Sigmoid colon (tissue), 7 donors: ENCODE data around the gene ROBO1. TPM values are rescaled to one million over a fixed set of nuclear protein-coding genes. Genes with fewer than 3 reads are reported as not detected.

Source experiments
- DNase-seq: peaks from one replicate; pipeline ENCODE4 v3.0.0-alpha.2; 2019
- H3K27ac ChIP-seq, 4 donors: fragments of 200-600 bp; sonication (generic); one replicate each; pipeline ENCODE4 v1.5.1; 2016 to 2019; ENCODE audit warnings: mild to moderate bottlenecking in 1 of 4
- H3K27me3 ChIP-seq, 3 donors: fragments of 200-600 bp; sonication (generic); one replicate each; pipeline ENCODE4 v1.5.1; 2019; ENCODE audit warnings: mild to moderate bottlenecking in 1 of 3
- H3K36me3 ChIP-seq, 4 donors: fragments of 200-600 bp; sonication (generic); one replicate each; pipeline ENCODE4 v1.5.1; 2016 to 2019
- H3K4me1 ChIP-seq, 4 donors: fragments of 200-600 bp; sonication (generic); one replicate each; pipeline ENCODE4 v1.5.1; 2017 to 2019
- H3K4me3 ChIP-seq, 4 donors: fragments of 200-600 bp; sonication (generic); one replicate each; pipeline ENCODE4 v1.5.1; 2017 to 2019; ENCODE audit warnings: mild to moderate bottlenecking in 2 of 4, moderate library complexity in 1 of 4
- H3K9me3 ChIP-seq, 4 donors: fragments of 200-600 bp in 3 of 4; sonication (generic) in 3 of 4; one replicate each; pipeline versions ENCODE4 v1.5.1 to v1.6.1; 2013 to 2019
- EP300 ChIP-seq, 4 donors: sonication (generic); formaldehyde crosslinking; IDR thresholded peaks; one replicate each; pipeline ENCODE4 v1.6.1; 2017; ENCODE audit warnings: antibody characterized with exemption in 4 of 4
- POLR2A ChIP-seq, 2 donors: fragments of 450-650 bp; IDR thresholded peaks; one replicate each; pipeline ENCODE4 v1.6.1; 2016; ENCODE audit warnings: antibody characterized with exemption in 2 of 2, mild to moderate bottlenecking in 2 of 2, moderate library complexity in 2 of 2
- POLR2AphosphoS5 ChIP-seq, 4 donors: sonication (generic); formaldehyde crosslinking; IDR thresholded peaks; one replicate each; pipeline ENCODE4 v1.6.1; 2017; ENCODE audit warnings: antibody characterized with exemption in 4 of 4
- WGBS, 2 donors: extraction: QIAGEN DNeasy Blood & Tissue Kit; methylation state at CpG; one replicate each; pipeline ENCODE4 v1.1.7; 2013; 5-methylcytosine and 5-hydroxymethylcytosine counted together
- intact Hi-C: fragments of 100-400 bp; cut with DNase I; formaldehyde crosslinking; loops from one replicate; pipeline ENCODE4 v1.15.1; 2023
- polyA plus RNA-seq, 3 donors: library from polyadenylated mRNA; stranded (reverse); fragments of 200-250 nt; gene quantifications; one replicate each; pipeline ENCODE4 v1.2.3, GENCODE V29; 2013
- total RNA-seq, 4 donors: library from RNA; depleted of rRNA; stranded (reverse); fragments of >200 nt; gene quantifications; one replicate each; pipeline ENCODE4 v1.1.0, GENCODE V29; 2016
- TF ChIP-seq, protein P1 (sequence below), 4 experiments: fragments of 450-650 bp in 3 of 4; fragments of 200-600 bp in 1 of 4; IDR thresholded peaks; one replicate each; pipeline ENCODE4 v1.5.1; 2016 to 2019; ENCODE audit warnings: antibody characterized with exemption in 4 of 4, mild to moderate bottlenecking in 3 of 4, moderate library complexity in 2 of 4
- donor health status: healthy with polysubstance abuse.
- donor health status: Bipolar disorder and iron deficiency.
- donor health status: healthy.

The ROBO1 gene
- total and polyA plus RNA-seq, 7 donors, result 0.69 to 45.7 (median 32.4) TPM

DNA sequence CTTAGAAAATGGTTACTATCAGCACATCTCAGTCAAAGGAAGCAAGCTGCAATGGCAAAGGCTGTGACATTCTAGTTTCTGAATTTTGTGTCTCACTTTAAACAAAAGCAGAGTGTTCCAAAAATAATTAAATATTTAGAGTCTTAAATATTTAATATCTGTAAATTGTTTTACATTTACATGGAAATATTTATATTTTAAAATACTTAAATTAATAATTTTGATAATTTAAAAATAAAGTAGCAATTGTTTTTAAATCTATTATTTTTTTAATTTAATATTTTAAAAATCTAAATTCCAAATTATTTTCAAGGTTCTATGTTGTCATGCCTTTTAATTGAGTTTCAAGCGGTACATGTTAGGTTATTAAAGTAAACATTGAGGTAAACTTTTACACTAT lies 843.1 kb downstream of the ROBO1 start:
- no peak for TF ChIP-seq POLR2A (IDR thresholded peaks at IDR 0.05)
- TF ChIP-seq EP300 (IDR thresholded peaks at IDR 0.05), result no peak
- TF ChIP-seq POLR2AphosphoS5 (IDR thresholded peaks at IDR 0.05), result no peak
- TF ChIP-seq, protein P1, sequence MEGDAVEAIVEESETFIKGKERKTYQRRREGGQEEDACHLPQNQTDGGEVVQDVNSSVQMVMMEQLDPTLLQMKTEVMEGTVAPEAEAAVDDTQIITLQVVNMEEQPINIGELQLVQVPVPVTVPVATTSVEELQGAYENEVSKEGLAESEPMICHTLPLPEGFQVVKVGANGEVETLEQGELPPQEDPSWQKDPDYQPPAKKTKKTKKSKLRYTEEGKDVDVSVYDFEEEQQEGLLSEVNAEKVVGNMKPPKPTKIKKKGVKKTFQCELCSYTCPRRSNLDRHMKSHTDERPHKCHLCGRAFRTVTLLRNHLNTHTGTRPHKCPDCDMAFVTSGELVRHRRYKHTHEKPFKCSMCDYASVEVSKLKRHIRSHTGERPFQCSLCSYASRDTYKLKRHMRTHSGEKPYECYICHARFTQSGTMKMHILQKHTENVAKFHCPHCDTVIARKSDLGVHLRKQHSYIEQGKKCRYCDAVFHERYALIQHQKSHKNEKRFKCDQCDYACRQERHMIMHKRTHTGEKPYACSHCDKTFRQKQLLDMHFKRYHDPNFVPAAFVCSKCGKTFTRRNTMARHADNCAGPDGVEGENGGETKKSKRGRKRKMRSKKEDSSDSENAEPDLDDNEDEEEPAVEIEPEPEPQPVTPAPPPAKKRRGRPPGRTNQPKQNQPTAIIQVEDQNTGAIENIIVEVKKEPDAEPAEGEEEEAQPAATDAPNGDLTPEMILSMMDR (IDR thresholded peaks at IDR 0.05), result no peak
- no peaks in the 10 kb centered on the region for H3K36me3 ChIP-seq
- no peaks in the 10 kb centered on the region for H3K9me3 ChIP-seq
- no peak overlapping the region for H3K4me3 ChIP-seq
- WGBS, 2 donors, result 92 to 97% methylated on average over 1 of the region's 1 CpG
- no peak for DNase-seq
- H3K27ac ChIP-seq, result no peak overlapping the region
- intact Hi-C loops, result no loop called here
- H3K4me1 ChIP-seq, result peaks cover 0 to 8% (median 0%) of the 10 kb centered on the region in 4 donors
- H3K27me3 ChIP-seq, result no peaks in the 10 kb centered on the region

DNA sequence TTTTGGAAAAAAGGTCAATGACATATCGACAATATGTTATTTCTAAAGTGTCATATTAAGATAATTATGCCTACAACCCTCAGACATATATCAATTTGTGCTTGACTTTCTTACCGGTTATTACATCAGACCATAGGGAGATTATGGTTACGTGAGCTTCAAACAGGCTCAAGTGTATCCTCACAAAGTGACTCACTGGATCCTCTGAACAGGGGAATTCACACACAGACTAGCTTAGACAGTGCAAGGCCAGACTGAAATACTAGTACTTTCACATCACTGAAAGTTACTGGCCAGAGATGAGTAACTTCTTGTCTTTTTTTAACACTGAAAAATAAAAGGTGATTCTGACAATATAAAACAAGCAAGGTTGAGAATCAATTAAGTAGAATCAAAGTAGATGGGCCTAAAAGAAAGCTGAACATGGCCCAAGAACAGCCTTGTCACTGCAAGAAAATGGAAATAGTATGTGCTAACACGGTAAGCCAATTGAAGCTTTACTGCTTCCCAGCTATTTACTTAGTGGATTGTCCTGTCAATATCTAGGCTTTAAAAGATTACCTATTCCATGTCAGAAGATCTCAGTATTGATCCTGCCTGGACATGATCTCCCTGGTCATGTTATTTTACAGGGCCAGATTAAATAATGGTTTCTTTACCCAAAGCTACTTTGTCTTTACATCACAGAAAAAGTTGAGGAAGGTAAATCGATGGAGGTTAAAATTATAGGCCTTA lies 848.6 kb downstream of the ROBO1 start:
- Histone ChIP-seq H3K27me3 (no peaks in the 10 kb centered on the region), H3K9me3 (no peaks in the 10 kb centered on the region), H3K4me1 (peaks cover 0 to 11% (median 5%) of the 10 kb centered on the region in 4 donors), H3K27ac (no peak overlapping the region), H3K36me3 (no peaks in the 10 kb centered on the region), H3K4me3 (no peak overlapping the region)
- TF ChIP-seq, protein P1 (IDR thresholded peaks at IDR 0.05), result no peak
- no peak for TF ChIP-seq EP300 (IDR thresholded peaks at IDR 0.05)
- no peak for TF ChIP-seq POLR2AphosphoS5 (IDR thresholded peaks at IDR 0.05)
- no peak for TF ChIP-seq POLR2A (IDR thresholded peaks at IDR 0.05)
- WGBS, 2 donors, result 62 to 85% methylated on average over 5 of the region's 5 CpGs
- DNase-seq, result no peak
- intact Hi-C loops, result no loop called here

DNA sequence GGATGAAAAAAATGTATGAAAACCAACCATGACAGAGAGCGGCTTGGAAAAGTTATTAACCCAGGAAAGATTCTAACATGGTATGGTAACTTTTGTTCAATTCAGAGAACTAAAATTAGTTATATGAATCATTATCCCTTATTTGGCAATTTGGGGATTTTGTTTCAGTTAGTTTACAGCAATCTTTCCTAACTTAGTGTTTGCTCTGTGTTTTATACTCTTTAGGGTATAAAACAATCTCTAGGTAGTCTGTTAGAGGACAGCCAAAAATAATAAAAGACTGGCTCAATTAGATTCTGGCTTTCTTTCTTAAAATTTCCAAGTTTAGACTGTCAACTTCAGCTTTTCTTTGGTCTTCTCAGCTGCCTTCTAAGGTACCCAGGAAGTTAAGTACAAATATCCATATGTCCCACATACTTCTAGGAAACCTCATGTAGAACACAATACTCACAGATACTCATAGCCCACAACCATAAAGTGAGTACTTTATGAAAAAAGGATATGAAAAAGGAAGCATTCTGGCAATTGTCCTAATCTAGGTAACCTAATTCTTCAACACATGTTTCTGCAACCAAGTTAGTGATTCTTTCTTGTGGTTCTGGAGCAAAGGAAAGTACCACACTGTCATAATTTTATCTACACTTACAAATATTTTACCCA lies 849.3 kb downstream of the ROBO1 start:
- H3K4me1 ChIP-seq, result peaks cover 0 to 16% (median 5%) of the 10 kb centered on the region in 4 donors
- intact Hi-C loops, result no loop called here
- 89 to 93% methylated on average over 1 of the region's 1 CpG for WGBS, 2 donors
- DNase-seq, result no peak
- H3K36me3 ChIP-seq, result no peaks in the 10 kb centered on the region
- H3K27me3 ChIP-seq, result no peaks in the 10 kb centered on the region
- no peak overlapping the region for H3K27ac ChIP-seq
- H3K4me3 ChIP-seq, result no peak overlapping the region
- H3K9me3 ChIP-seq, result no peaks in the 10 kb centered on the region
- TF ChIP-seq POLR2A (IDR thresholded peaks at IDR 0.05) (no peak), EP300 (IDR thresholded peaks at IDR 0.05) (no peak), POLR2AphosphoS5 (IDR thresholded peaks at IDR 0.05) (no peak)
- TF ChIP-seq, protein P1 (IDR thresholded peaks at IDR 0.05), result no peak

DNA sequence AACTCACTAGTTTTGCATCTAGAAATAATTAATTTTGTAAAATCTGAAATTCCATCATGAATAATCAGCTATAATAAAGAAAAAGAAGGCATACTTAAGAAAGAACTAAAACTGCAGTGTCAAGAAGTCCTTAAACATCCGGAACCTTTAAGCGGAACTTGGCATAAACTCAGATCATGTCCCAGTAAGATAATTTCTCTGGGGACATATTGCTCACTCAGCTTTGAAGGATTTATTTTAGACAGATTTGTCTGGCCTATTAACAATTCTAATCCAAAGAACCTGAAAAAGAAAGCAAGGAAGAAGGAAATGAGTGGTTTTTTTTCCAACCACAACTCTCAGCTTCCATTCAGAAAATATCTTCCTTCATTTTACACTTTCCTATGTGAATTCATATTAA lies 850.3 kb downstream of the ROBO1 start:
- H3K4me1 ChIP-seq, result peaks cover 0 to 22% (median 5%) of the 10 kb centered on the region in 4 donors
- no peak overlapping the region for H3K27ac ChIP-seq
- TF ChIP-seq POLR2A (IDR thresholded peaks at IDR 0.05) (no peak), EP300 (IDR thresholded peaks at IDR 0.05) (no peak), POLR2AphosphoS5 (IDR thresholded peaks at IDR 0.05) (no peak)
- TF ChIP-seq, protein P1 (IDR thresholded peaks at IDR 0.05), result no peak
- no peak for DNase-seq
- 80 to 84% methylated on average over 2 of the region's 2 CpGs for WGBS, 2 donors
- no peak overlapping the region for H3K4me3 ChIP-seq
- H3K9me3 ChIP-seq, result no peaks in the 10 kb centered on the region
- no peaks in the 10 kb centered on the region for H3K36me3 ChIP-seq
- no peaks in the 10 kb centered on the region for H3K27me3 ChIP-seq
- intact Hi-C loops, result no loop called here
